Lower lobe of right lung (tissue), 2 donors: Measurements from ENCODE around the gene CEACAM20. TPM values are rescaled to one million over a fixed set of nuclear protein-coding genes. Genes with fewer than 3 reads are reported as not detected.

Experiments used
- ATAC-seq, 2 donors: fragments of 200-7000 bp; cut with Tn5 transposase; one replicate each; pipeline ENCODE4 v1.9.1; 2020 to 2022; ENCODE audit warnings: mild to moderate bottlenecking in 2 of 2, moderate library complexity in 2 of 2
- DNase-seq: peaks from one replicate; pipeline ENCODE4 v3.0.0-alpha.2; 2020
- H3K27ac ChIP-seq: fragments of 200-600 bp; one replicate; pipeline ENCODE4 v1.8.0; 2022
- H3K27me3 ChIP-seq: fragments of 200-600 bp; one replicate; pipeline ENCODE4 v1.8.0; 2022; ENCODE audit warnings: low read depth
- H3K36me3 ChIP-seq: fragments of 200-600 bp; one replicate; pipeline ENCODE4 v1.8.0; 2022; ENCODE audit warnings: mild to moderate bottlenecking
- H3K4me1 ChIP-seq: fragments of 200-600 bp; one replicate; pipeline ENCODE4 v1.8.0; 2022
- H3K4me3 ChIP-seq: fragments of 200-600 bp; one replicate; pipeline ENCODE4 v1.8.0; 2022; ENCODE audit warnings: mild to moderate bottlenecking
- H3K9me3 ChIP-seq: fragments of 200-600 bp; one replicate; pipeline ENCODE4 v1.8.0; 2022
- intact Hi-C: fragments of 100-400 bp; cut with DNase I; formaldehyde crosslinking; loops from one replicate; pipeline ENCODE4 v1.11.0; 2022
- total RNA-seq: library from RNA; stranded (reverse); fragmentation: NEBNext Ultra II Directional; extraction: Animal tissue kit (Norgen Biotek cat#: 25700); gene quantifications from one replicate; pipeline ENCODE4 v1.2.1, GENCODE V29; 2021
- TF ChIP-seq, protein P1 (sequence below): fragments of 200-600 bp; IDR thresholded peaks from one replicate; pipeline ENCODE4 v1.8.0; 2022; ENCODE audit warnings: antibody characterized with exemption, mild to moderate bottlenecking
- donor health status: DM: no; HTN: yes; CAD: no; lungs with severe emphysema.

Gene CEACAM20
- total RNA-seq, 1 donor from 2014 or later = 0.30 TPM

DNA sequence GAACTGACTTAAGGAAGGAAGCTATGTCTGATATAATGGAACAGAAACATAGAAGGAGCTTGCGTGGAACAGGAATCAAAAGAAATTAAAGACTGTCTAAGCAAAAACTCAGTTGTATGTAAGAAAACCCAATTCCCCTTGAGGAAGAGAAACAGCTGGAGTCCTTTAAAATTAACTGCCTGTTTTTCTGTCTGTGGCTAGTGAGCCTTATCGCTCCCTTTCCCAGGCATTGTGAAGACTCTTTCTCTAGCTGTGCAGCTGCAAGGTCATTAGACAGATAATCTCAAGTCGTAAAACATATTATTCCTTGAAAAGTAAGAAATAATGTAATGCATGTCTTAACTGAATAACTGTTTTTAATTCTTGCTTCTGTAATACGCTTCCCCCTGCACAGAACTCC is 44.2 kb upstream of the CEACAM20 start:
- no peaks in the 10 kb centered on the region for H3K9me3 ChIP-seq
- H3K4me1 ChIP-seq = peaks cover 6% of the 10 kb centered on the region
- intact Hi-C loops = no loop called here
- H3K27ac ChIP-seq = no peak overlapping the region
- TF ChIP-seq, protein P1, sequence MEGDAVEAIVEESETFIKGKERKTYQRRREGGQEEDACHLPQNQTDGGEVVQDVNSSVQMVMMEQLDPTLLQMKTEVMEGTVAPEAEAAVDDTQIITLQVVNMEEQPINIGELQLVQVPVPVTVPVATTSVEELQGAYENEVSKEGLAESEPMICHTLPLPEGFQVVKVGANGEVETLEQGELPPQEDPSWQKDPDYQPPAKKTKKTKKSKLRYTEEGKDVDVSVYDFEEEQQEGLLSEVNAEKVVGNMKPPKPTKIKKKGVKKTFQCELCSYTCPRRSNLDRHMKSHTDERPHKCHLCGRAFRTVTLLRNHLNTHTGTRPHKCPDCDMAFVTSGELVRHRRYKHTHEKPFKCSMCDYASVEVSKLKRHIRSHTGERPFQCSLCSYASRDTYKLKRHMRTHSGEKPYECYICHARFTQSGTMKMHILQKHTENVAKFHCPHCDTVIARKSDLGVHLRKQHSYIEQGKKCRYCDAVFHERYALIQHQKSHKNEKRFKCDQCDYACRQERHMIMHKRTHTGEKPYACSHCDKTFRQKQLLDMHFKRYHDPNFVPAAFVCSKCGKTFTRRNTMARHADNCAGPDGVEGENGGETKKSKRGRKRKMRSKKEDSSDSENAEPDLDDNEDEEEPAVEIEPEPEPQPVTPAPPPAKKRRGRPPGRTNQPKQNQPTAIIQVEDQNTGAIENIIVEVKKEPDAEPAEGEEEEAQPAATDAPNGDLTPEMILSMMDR = no peak
- peaks cover 4% of the 10 kb centered on the region for H3K27me3 ChIP-seq
- no peak for ATAC-seq
- no peak for DNase-seq
- H3K4me3 ChIP-seq = no peak overlapping the region
- H3K36me3 ChIP-seq = no peaks in the 10 kb centered on the region

DNA sequence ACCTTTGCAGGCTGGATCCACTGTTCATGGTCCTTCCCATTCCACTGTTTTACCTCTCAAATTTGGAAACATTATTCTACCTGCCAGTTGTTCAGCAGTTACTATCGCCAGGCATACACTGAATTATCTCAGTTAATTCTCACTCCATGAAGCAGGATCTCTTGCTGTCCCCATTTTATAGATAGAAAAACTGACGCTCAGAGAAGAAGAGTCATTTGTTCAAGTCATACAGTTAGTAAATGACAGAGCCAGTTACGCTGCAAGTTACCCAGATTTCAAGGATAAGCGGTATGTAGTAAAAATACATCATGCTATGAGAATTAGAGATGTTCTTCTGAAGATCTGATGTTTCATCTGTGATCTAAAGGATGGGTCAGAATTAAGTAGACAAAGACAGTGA is 43.7 kb upstream of the CEACAM20 start:
- no peak overlapping the region for H3K27ac ChIP-seq
- H3K9me3 ChIP-seq = no peaks in the 10 kb centered on the region
- no peaks in the 10 kb centered on the region for H3K36me3 ChIP-seq
- TF ChIP-seq, protein P1 = no peak
- ATAC-seq = no peak
- H3K4me3 ChIP-seq = no peak overlapping the region
- H3K4me1 ChIP-seq = peaks cover 6% of the 10 kb centered on the region
- peaks cover 4% of the 10 kb centered on the region for H3K27me3 ChIP-seq
- intact Hi-C loops = no loop called here
- DNase-seq = no peak

- H3K27me3 ChIP-seq = peaks cover 4% of the 10 kb centered on the region
- DNase-seq (no peak), ATAC-seq (no peak)
- no peak overlapping the region for H3K4me3 ChIP-seq
- H3K36me3 ChIP-seq = no peaks in the 10 kb centered on the region
- intact Hi-C loops = no loop called here
- H3K4me1 ChIP-seq = peaks cover 6% of the 10 kb centered on the region
- H3K27ac ChIP-seq = no peak overlapping the region
- no peaks in the 10 kb centered on the region for H3K9me3 ChIP-seq
- TF ChIP-seq, protein P1 = no peak
Observed at GRCh38 chr19:44572581-44572900, 43.1 kb upstream of the CEACAM20 start.

- intact Hi-C loops = no loop called here
- peak in 1 of 2 donors; percentile 44 for ATAC-seq
- DNase-seq = no peak
- Histone ChIP-seq H3K27me3 (peaks cover 4% of the 10 kb centered on the region), H3K4me3 (no peak overlapping the region), H3K27ac (no peak overlapping the region), H3K4me1 (peaks cover 6% of the 10 kb centered on the region), H3K36me3 (no peaks in the 10 kb centered on the region), H3K9me3 (no peaks in the 10 kb centered on the region)
- TF ChIP-seq, protein P1 = no peak
Observed at GRCh38 chr19:44571830-44572580, 42.5 kb upstream of the CEACAM20 start.

- Histone ChIP-seq H3K4me3 (no peak overlapping the region), H3K27ac (no peak overlapping the region), H3K4me1 (peaks cover 6% of the 10 kb centered on the region), H3K9me3 (no peaks in the 10 kb centered on the region), H3K36me3 (no peaks in the 10 kb centered on the region), H3K27me3 (peaks cover 10% of the 10 kb centered on the region)
- TF ChIP-seq, protein P1 = peak; percentile 80
- DNase-seq (no peak), ATAC-seq (peak; percentile 83 to 88)
- intact Hi-C loops = no loop called here
Observed at GRCh38 chr19:44570984-44571684, 41.7 kb upstream of the CEACAM20 start.
